ENCODE data around the gene VCL. TPM values are rescaled to one million over a fixed set of nuclear protein-coding genes. Genes with fewer than 3 reads are reported as not detected.
A peak's percentile ranks its signal among the peaks of the same experiment; 100 is the strongest.
"Not testable (repeated sequence)": the region's sequence is repeated elsewhere in the genome, so short reads cannot be mapped to it uniquely, and the experiment has no call there.

VCL gene
- total RNA-seq, 6 donors from 2014 or later = 76.5 to 214 (median 133) TPM

- H3K27me3 ChIP-seq = no peaks in the 10 kb centered on the region
- TF ChIP-seq POLR2AphosphoS5 (IDR thresholded peaks at IDR 0.05) = no peak
- no peak for TF ChIP-seq POLR2A (IDR thresholded peaks at IDR 0.05)
- TF ChIP-seq CTCF (IDR thresholded peaks at IDR 0.05) = no peak
- no peak for TF ChIP-seq EP300 (IDR thresholded peaks at IDR 0.05)
- no peaks in the 10 kb centered on the region for H3K9me3 ChIP-seq
- WGBS, 2 donors = 58 to 67% methylated on average over 3 of the region's 3 CpGs
- no peak overlapping the region for H3K4me3 ChIP-seq
- H3K4me1 ChIP-seq = peaks cover 23 to 50% (median 37%) of the 10 kb centered on the region in 4 donors
- H3K27ac ChIP-seq = no peak overlapping the region
- no peaks in the 10 kb centered on the region for H3K36me3 ChIP-seq
- ATAC-seq (ENCODE audit: low FRiP score in 2 of 2) (peak in 1 of 2 donors; percentile 17), DNase-seq (no peak)
These were observed 28.6 kb downstream of the VCL start for GRCh38 chr10:74026428-74027015.

DNA sequence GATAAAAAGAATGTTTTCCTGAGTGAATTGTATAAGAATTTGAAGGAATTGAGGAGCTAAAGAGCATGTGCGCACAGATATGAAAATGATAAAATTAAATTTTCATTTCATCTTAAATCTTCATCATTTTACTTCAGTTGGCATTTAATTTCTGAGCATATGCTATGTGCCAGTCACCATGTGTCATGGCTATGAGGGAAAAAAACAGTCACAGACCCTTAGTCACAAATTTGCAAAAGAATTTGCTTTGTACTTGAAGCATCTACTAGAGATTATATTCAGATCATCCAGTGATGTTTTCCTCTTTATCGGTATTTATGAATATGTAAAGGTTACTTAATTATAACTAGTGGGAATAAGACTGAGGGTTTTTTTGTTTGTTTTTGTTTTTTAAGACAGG, 29.8 kb downstream of the VCL start:
- H3K27me3 ChIP-seq = no peaks in the 10 kb centered on the region
- H3K4me1 ChIP-seq = peaks cover 26 to 59% (median 39%) of the 10 kb centered on the region in 4 donors
- H3K4me3 ChIP-seq = no peak overlapping the region
- TF ChIP-seq POLR2A (IDR thresholded peaks at IDR 0.05) (no peak), EP300 (IDR thresholded peaks at IDR 0.05) (no peak), POLR2AphosphoS5 (IDR thresholded peaks at IDR 0.05) (no peak), CTCF (IDR thresholded peaks at IDR 0.05) (no peak)
- DNase-seq (no peak), ATAC-seq (ENCODE audit: low FRiP score in 2 of 2) (no peak)
- H3K27ac ChIP-seq = no peak overlapping the region
- no peaks in the 10 kb centered on the region for H3K9me3 ChIP-seq
- WGBS, 2 donors = 96 to 98% methylated on average over 2 of the region's 2 CpGs
- H3K36me3 ChIP-seq = no peaks in the 10 kb centered on the region

GRCh38 chr10:74029943-74030342, 32.0 kb downstream of the VCL start:
- ATAC-seq (ENCODE audit: low FRiP score in 2 of 2) (no peak), DNase-seq (no peak)
- WGBS, 2 donors = 73 to 89% methylated on average over 1 of the region's 1 CpG
- H3K27ac ChIP-seq = no peak overlapping the region
- H3K27me3 ChIP-seq = no peaks in the 10 kb centered on the region
- no peaks in the 10 kb centered on the region for H3K9me3 ChIP-seq
- peaks cover 21 to 74% (median 38%) of the 10 kb centered on the region in 4 donors for H3K4me1 ChIP-seq
- TF ChIP-seq POLR2A (IDR thresholded peaks at IDR 0.05) (no peak), POLR2AphosphoS5 (IDR thresholded peaks at IDR 0.05) (no peak), CTCF (IDR thresholded peaks at IDR 0.05) (no peak), EP300 (IDR thresholded peaks at IDR 0.05) (no peak)
- H3K4me3 ChIP-seq = no peak overlapping the region
- H3K36me3 ChIP-seq = no peaks in the 10 kb centered on the region

DNA sequence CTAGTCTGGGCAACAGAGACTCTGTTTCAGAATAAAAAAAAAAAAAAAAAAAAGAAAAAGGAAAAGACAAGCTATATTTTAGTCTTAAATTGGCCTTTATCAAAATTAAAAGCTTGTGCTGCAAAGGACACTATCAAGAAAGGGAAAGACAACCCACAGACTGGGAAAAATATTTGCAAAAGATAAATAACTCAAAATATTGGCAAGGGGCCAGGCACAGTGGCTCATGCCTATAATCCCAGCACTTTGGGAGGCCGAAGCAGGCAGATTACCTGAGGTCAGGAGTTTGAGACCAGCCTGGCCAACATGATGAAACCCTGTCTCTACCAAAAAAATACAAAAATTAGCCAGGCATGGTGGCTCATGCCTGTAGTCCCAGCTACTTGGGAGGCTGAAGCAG, 34.3 kb downstream of the VCL start:
- not testable (repeated sequence) for DNase-seq; H3K4me3 ChIP-seq; H3K36me3 ChIP-seq; H3K27me3 ChIP-seq; ATAC-seq (ENCODE audit: low FRiP score in 2 of 2); H3K9me3 ChIP-seq
- Histone ChIP-seq H3K27ac (peak overlapping the region in 2 of 4 donors; percentile 11 to 20), H3K4me1 (peaks cover 20 to 61% (median 36%) of the 10 kb centered on the region in 4 donors)
- 61 to 69% methylated on average over 1 of the region's 1 CpG for WGBS, 2 donors

GRCh38 chr10:74032900-74033655, 35.2 kb downstream of the VCL start:
- H3K27ac ChIP-seq = peak overlapping the region in 1 of 4 donors; percentile 11
- 77% methylated on average over 3 of the region's 3 CpGs for WGBS, 2 donors
- no peaks in the 10 kb centered on the region for H3K27me3 ChIP-seq
- H3K4me3 ChIP-seq = no peak overlapping the region
- TF ChIP-seq POLR2AphosphoS5 (IDR thresholded peaks at IDR 0.05) (no peak), CTCF (IDR thresholded peaks at IDR 0.05) (no peak), POLR2A (IDR thresholded peaks at IDR 0.05) (no peak), EP300 (IDR thresholded peaks at IDR 0.05) (no peak)
- H3K4me1 ChIP-seq = peaks cover 20 to 58% (median 37%) of the 10 kb centered on the region in 4 donors
- ATAC-seq (ENCODE audit: low FRiP score in 2 of 2) (peak in 1 of 2 donors; percentile 20), DNase-seq (no peak)
- no peaks in the 10 kb centered on the region for H3K9me3 ChIP-seq
- H3K36me3 ChIP-seq = peaks cover 0 to 7% (median 0%) of the 10 kb centered on the region in 4 donors

Measured in upper lobe of left lung (tissue), 6 donors.